Skeletal muscle tissue (tissue), 4 donors: ENCODE results near the gene OLFML2A. TPM values are rescaled to one million over a fixed set of nuclear protein-coding genes. Genes with fewer than 3 reads are reported as not detected.

ENCODE experiments used
- H3K27ac ChIP-seq: one replicate; pipeline ENCODE4 v1.7.0; 2013; ENCODE audit warnings: mild to moderate bottlenecking, low read depth, low read length, inconsistent platforms
- H3K27me3 ChIP-seq, 3 donors: one replicate each; pipeline ENCODE4 v1.7.0; 2013; ENCODE audit warnings: low read length in 3 of 3; ENCODE audit not compliant: control insufficient read depth in 3 of 3, insufficient read depth in 3 of 3
- H3K36me3 ChIP-seq, 3 donors: one replicate each; pipeline ENCODE4 v1.7.0; 2013; ENCODE audit warnings: low read length in 3 of 3; ENCODE audit not compliant: control insufficient read depth in 3 of 3, insufficient read depth in 3 of 3
- H3K4me1 ChIP-seq, 3 donors: one replicate each; pipeline ENCODE4 v1.7.0; 2013; ENCODE audit warnings: low read length in 3 of 3, mild to moderate bottlenecking in 3 of 3; ENCODE audit not compliant: control insufficient read depth in 3 of 3, insufficient read depth in 3 of 3
- H3K4me3 ChIP-seq, 3 donors: one replicate each; pipeline ENCODE4 v1.7.0; 2013; ENCODE audit warnings: low read length in 3 of 3
- H3K9ac ChIP-seq, 3 donors: one replicate each; pipeline ENCODE4 v1.7.0; 2013; ENCODE audit warnings: low read length in 3 of 3, mild to moderate bottlenecking in 3 of 3, moderate library complexity in 2 of 3, low read depth in 1 of 3
- H3K9me3 ChIP-seq, 3 donors: one replicate each; pipeline ENCODE4 v1.7.0; 2013; ENCODE audit warnings: low read length in 3 of 3; ENCODE audit not compliant: control insufficient read depth in 3 of 3
- total RNA-seq: library from RNA; depleted of rRNA; stranded (reverse); fragments of >200 nt; gene quantifications from one replicate; pipeline ENCODE4 v1.2.3, GENCODE V29; 2014
- donor health status: Osteomylitis.

Gene OLFML2A
- total RNA-seq, 1 donor from 2014 or later, result 65.8 TPM

DNA sequence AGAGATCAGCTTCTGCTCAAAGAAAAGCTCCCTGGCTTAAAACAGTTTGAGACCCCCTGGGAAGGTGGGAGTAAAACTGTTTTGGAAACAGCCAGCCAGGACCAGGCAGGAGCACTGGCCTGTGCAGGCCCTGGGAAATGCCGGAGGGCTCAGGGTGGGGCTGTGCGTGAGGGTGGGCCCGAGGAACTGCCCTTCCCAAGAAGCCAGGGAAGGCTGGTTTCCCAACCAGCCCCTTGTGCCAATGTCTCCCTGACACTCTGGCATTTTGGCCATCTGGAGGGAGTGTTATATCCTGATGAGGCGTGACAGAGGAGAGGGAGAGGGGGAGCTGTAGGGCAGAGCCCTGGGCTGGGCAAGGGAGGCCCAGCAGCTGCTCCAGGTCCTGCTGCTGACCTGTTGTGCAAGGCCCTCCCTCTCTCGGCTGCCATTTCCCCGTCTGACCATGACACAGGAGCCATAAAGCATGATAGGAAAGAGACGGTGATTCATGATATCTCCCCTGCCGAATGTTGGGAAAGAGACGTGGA, 16.1 kb downstream of the OLFML2A start:
- H3K27ac ChIP-seq, result no peak overlapping the region

DNA sequence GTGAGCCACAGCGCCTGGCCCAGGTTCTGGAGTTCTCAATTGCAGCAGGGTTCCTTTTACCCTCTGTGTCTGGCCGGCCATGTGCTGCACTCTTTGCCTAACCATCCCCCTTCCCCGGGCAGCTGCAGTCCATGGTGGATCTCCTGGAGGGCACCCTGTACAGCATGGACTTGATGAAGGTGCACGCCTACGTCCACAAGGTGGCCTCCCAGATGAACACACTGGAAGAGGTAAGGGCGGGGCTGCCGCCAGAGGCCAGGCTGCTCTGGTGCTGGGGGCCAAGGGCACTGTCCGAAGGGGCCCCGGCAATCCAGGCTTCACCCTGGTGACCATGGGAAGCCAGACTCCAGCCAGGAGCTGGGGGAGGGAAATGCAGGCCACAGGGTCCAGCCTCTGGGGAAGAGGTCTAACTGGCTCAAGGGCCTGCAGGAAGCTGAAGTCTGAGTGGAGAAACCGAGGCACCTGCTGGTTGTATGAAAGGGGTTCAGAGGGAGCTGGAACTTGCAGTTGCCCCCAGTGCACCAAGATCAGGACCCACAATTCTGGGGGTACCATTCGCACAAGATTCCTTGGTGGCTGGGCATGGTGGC, 18.1 kb downstream of the OLFML2A start:
- no peak overlapping the region for H3K9ac ChIP-seq
- no peaks in the 10 kb centered on the region for H3K27me3 ChIP-seq
- H3K36me3 ChIP-seq, result no peaks in the 10 kb centered on the region
- H3K4me3 ChIP-seq, result no peak overlapping the region
- no peaks in the 10 kb centered on the region for H3K9me3 ChIP-seq
- peaks cover 19 to 59% (median 50%) of the 10 kb centered on the region in 3 donors for H3K4me1 ChIP-seq
- H3K27ac ChIP-seq, result no peak overlapping the region

More for the DNA sequence above, 16.1 kb downstream of the OLFML2A start:
- H3K27me3 ChIP-seq, result no peaks in the 10 kb centered on the region
- H3K9me3 ChIP-seq, result no peaks in the 10 kb centered on the region
- peaks cover 18 to 49% (median 40%) of the 10 kb centered on the region in 3 donors for H3K4me1 ChIP-seq
- peak overlapping the region in 2 of 3 donors; percentile 8 to 43 for H3K9ac ChIP-seq
- H3K36me3 ChIP-seq, result no peaks in the 10 kb centered on the region
- H3K4me3 ChIP-seq, result no peak overlapping the region

DNA sequence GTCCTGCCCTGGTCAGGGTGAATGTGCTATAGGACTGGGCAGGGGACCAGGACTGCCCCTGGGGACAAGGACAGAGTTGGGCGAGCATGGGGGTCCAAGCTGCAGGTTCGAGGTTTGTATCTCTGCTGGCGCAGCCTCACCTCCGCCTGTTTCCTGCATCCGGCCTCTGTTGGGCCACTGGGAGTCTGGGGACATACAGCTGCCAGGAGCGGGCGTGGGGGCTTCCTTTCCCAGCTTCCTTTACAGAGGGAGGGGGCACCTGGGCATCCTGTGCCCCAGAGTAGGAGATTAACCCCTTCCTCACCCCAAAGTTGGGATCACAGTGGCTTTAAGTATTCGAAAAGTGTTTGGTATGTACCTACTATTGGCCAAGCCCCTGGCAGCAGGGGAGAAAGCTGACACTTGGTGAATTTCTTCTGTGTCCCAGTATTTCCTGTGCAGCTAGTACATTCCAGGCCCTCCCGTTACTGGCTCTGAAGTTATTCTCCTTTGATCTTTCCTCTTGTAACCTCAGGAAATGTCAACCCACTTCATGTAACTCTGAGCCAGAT, 19.0 kb downstream of the OLFML2A start:
- H3K4me3 ChIP-seq, result no peak overlapping the region
- no peaks in the 10 kb centered on the region for H3K27me3 ChIP-seq
- H3K9me3 ChIP-seq, result no peaks in the 10 kb centered on the region
- no peak overlapping the region for H3K27ac ChIP-seq
- no peaks in the 10 kb centered on the region for H3K36me3 ChIP-seq
- peaks cover 27 to 69% (median 59%) of the 10 kb centered on the region in 3 donors for H3K4me1 ChIP-seq
- no peak overlapping the region for H3K9ac ChIP-seq

DNA sequence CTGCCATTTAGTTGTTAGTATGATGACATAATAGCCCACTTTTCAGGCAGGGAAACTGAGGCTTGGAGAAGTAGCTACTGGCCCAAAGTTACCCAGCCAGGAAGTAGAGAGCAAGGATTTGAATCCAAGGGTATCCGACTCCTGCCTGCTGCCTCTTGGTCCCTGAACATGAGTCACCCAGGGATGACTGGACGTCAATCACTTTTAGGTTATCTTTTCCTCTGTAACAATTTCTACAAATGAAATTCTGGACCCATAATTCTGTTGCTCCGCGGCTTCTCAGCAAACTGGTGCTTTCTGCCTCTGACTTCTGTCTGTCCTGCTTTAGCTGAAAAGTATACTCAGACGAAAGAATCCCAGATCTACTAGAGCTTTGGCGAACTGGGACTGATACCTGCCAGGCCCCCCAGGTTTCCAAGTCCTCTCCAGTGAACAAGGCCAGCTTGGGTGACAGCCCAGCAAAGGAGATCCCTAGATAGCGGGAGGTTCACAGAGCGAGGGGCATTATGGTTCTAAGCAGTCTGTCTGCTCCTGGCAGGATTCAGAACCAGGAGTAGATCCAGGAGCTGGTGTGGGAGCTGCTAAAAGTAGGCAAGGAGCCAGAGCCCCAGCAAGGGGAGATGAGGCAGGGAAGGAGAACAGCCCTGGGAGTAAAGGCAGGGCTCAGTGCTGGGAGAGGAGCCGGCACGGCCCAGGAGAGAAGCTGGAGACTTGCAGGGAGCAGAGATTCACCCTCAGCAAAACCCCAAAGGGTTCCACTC, 20.6 kb downstream of the OLFML2A start:
- Histone ChIP-seq H3K27me3 (no peaks in the 10 kb centered on the region), H3K9me3 (no peaks in the 10 kb centered on the region), H3K4me1 (peaks cover 33 to 80% (median 71%) of the 10 kb centered on the region in 3 donors), H3K36me3 (no peaks in the 10 kb centered on the region), H3K4me3 (no peak overlapping the region), H3K27ac (no peak overlapping the region), H3K9ac (peak overlapping the region in 1 of 3 donors; percentile 40)

DNA sequence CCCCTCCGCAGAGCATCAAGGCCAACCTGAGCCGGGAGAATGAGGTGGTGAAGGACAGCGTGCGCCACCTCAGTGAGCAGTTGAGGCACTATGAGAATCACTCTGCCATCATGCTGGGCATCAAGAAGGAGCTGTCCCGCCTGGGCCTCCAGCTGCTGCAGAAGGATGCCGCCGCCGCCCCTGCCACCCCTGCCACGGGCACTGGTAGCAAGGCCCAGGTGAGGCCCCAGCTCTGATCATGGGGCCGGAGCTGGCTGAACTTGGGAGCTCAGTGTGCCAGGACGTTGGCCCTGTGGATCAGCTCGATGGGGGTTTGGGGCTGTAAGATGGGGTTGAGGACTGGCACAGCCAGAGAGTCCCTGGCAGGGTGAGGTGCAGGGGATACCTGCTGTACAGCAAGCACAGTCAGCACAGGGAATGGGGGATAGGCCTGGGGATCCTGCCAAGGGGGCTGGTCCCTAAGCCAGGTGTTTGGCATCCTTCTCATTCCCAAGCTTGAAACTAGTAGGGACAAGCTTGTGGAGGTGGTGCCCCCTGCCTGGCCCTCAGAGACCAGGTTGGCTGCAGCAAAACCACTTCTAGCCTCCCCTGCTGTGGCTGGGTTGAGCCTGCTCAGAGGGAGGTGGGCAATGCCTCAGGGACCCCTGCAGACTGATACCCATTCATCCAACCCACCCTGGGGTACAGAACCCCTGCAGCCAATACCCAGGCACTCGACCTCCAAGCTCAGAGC, 22.5 kb downstream of the OLFML2A start:
- Histone ChIP-seq H3K36me3 (no peaks in the 10 kb centered on the region), H3K9ac (no peak overlapping the region), H3K27me3 (no peaks in the 10 kb centered on the region), H3K9me3 (no peaks in the 10 kb centered on the region), H3K4me3 (no peak overlapping the region), H3K4me1 (peaks cover 31 to 70% (median 67%) of the 10 kb centered on the region in 3 donors), H3K27ac (no peak overlapping the region)

- H3K4me1 ChIP-seq, result peaks cover 26 to 66% (median 63%) of the 10 kb centered on the region in 3 donors
- H3K4me3 ChIP-seq, result peak overlapping the region in 1 of 3 donors; percentile 2
- H3K9ac ChIP-seq, result peak overlapping the region in 1 of 3 donors; percentile 33
- H3K27me3 ChIP-seq, result no peaks in the 10 kb centered on the region
- H3K36me3 ChIP-seq, result no peaks in the 10 kb centered on the region
- no peak overlapping the region for H3K27ac ChIP-seq
- H3K9me3 ChIP-seq, result no peaks in the 10 kb centered on the region
These were observed 23.6 kb downstream of the OLFML2A start for GRCh38 chr9:124800306-124801259.

DNA sequence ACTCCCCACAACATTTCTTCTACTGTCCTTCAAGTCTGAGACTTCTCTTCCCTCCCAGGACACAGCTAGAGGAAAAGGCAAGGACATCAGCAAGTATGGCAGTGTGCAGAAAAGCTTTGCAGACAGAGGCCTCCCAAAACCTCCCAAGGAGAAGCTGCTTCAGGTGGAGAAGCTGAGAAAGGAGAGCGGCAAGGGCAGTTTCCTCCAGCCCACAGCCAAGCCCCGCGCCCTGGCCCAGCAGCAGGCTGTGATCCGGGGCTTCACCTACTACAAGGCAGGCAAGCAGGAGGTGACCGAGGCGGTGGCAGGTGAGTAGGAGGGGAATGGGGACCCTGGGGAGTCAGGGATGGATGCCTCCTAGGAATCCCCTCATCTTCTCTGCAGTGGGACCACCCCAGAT, 24.4 kb downstream of the OLFML2A start:
- no peaks in the 10 kb centered on the region for H3K36me3 ChIP-seq
- H3K9me3 ChIP-seq, result no peaks in the 10 kb centered on the region
- no peak overlapping the region for H3K4me3 ChIP-seq
- peaks cover 26 to 58% (median 56%) of the 10 kb centered on the region in 3 donors for H3K4me1 ChIP-seq
- H3K27ac ChIP-seq, result no peak overlapping the region
- no peaks in the 10 kb centered on the region for H3K27me3 ChIP-seq
- H3K9ac ChIP-seq, result peak overlapping the region in 1 of 3 donors; percentile 25

DNA sequence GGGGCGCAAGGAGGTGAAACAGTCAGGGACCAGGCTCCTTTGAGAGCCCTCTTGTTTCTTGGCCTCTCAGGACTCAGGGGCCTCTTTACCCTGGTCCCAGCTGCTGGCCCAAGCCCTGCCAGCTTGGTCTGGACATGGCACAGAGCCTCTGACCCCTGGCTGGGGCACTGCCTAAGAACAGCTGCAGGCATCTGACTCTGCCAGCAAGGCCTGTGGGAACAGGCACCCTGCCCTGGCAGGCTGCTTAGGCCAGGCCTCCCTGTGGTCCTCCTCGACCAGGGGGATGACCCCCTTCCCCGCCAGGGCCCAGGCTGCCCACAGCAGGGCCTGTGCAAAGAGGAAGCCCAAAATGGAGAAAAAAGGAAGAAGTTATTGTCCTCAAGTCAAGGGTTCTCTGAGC, 25.5 kb downstream of the OLFML2A start:
- Histone ChIP-seq H3K27me3 (no peaks in the 10 kb centered on the region), H3K9ac (peak overlapping the region in 1 of 3 donors; percentile 45), H3K27ac (peak overlapping the region; percentile 30), H3K4me3 (no peak overlapping the region), H3K9me3 (no peaks in the 10 kb centered on the region), H3K36me3 (no peaks in the 10 kb centered on the region), H3K4me1 (peaks cover 20 to 49% (median 45%) of the 10 kb centered on the region in 3 donors)

DNA sequence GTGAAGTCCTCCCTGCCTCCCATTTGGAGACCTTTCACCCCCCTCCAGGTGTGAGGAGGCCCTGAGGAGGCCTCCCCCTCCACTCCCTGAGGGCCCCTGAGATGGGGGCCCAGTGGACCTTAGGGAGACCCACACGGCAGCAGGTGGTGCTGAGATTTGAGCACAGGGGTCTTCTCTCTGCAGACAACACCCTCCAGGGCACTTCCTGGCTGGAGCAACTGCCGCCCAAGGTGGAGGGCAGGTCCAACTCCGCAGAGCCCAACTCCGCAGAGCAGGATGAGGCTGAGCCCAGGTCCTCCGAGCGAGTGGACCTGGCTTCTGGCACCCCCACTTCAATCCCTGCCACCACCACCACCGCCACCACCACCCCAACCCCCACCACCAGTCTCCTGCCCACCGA, 27.0 kb downstream of the OLFML2A start:
- H3K9me3 ChIP-seq, result no peaks in the 10 kb centered on the region
- no peaks in the 10 kb centered on the region for H3K36me3 ChIP-seq
- no peak overlapping the region for H3K9ac ChIP-seq
- no peak overlapping the region for H3K4me3 ChIP-seq
- H3K27ac ChIP-seq, result no peak overlapping the region
- peaks cover 18 to 43% (median 36%) of the 10 kb centered on the region in 3 donors for H3K4me1 ChIP-seq
- H3K27me3 ChIP-seq, result no peaks in the 10 kb centered on the region
